H1 (cell line): ENCODE data around the gene TM9SF1. TPM values are rescaled to one million over a fixed set of nuclear protein-coding genes. Genes with fewer than 3 reads are reported as not detected.

Experiments
- CTCF ChIA-PET: fragments of 300-600 bp; sonication (Branson Sonifier 250); formaldehyde crosslinking; loops from one replicate; lab custom pipeline; 2021; ENCODE audit not compliant: partially characterized antibody; lab: Charles Lee
- POLR2A ChIA-PET: fragments of 300-600 bp; sonication (Branson Sonifier 250); formaldehyde crosslinking; loops from one replicate; lab custom pipeline; 2021; ENCODE audit warnings: inconsistent platforms; ENCODE audit not compliant: partially characterized antibody; lab: Charles Lee
- DNase-seq, 2 experiments: peaks; one replicate each; pipeline versions ENCODE4 v3.0.0 to v3.0.0-alpha.2; 2010 to 2022; ENCODE audit warnings: low spot score in 2 of 2, low read depth in 1 of 2, mixed read lengths in 1 of 2
- FAIRE-seq: peaks from 2 replicates; lab custom pipeline; 2011; peaks lifted over from hg19 to GRCh38; lab: Jason Lieb, UNC
- H2AFZ ChIP-seq: 2 replicates; pipeline ENCODE4 v1.8.1; 2012; ENCODE audit warnings: low read length, inconsistent platforms
- H2AK5ac ChIP-seq: 2 replicates; pipeline ENCODE4 v1.6.1; 2013; ENCODE audit warnings: low read depth, low read length
- H2BK120ac ChIP-seq: replicated peaks from 2 replicates; pipeline ENCODE3; 2013; ENCODE audit warnings: low read depth, low read length, inconsistent platforms
- H2BK12ac ChIP-seq: 2 replicates; pipeline ENCODE4 v1.6.1; 2013; ENCODE audit warnings: low read depth, low read length
- H2BK15ac ChIP-seq: 2 replicates; pipeline ENCODE4 v1.6.1; 2013; ENCODE audit warnings: low read length
- H2BK20ac ChIP-seq: 2 replicates; pipeline ENCODE4 v1.6.1; 2013; ENCODE audit warnings: low read length
- H2BK5ac ChIP-seq: 2 replicates; pipeline ENCODE4 v1.6.1; 2013; ENCODE audit warnings: low read depth, low read length
- H3K14ac ChIP-seq: 2 replicates; pipeline ENCODE4 v1.6.1; 2013; ENCODE audit warnings: inconsistent platforms; ENCODE audit not compliant: insufficient read length
- H3K18ac ChIP-seq: 2 replicates; pipeline ENCODE4 v1.6.1; 2013; ENCODE audit warnings: low read length; ENCODE audit errors: extremely low read depth
- H3K23ac ChIP-seq: 2 replicates; pipeline ENCODE4 v1.6.1; 2013; ENCODE audit warnings: inconsistent platforms; ENCODE audit not compliant: insufficient read length
- H3K23me2 ChIP-seq: 2 replicates; pipeline ENCODE4 v1.6.1; 2013; ENCODE audit warnings: low read depth, low read length
- H3K27ac ChIP-seq: 2 replicates; pipeline ENCODE4 v1.6.1; 2011; ENCODE audit warnings: low read depth, low read length, inconsistent platforms
- H3K27me3 ChIP-seq, 4 experiments: replicated peaks in 1 of 4; 1 replicate in 1 of 4; 2 replicates in 3 of 4; pipeline versions ENCODE4 v1.6.1 to v1.8.1; 2011 to 2013; ENCODE audit warnings: low read length in 3 of 4, mild to moderate bottlenecking in 3 of 4, inconsistent platforms in 2 of 4, mixed read lengths in 2 of 4, moderate library complexity in 1 of 4; ENCODE audit not compliant: control insufficient read depth in 3 of 4, insufficient read depth in 3 of 4; ENCODE audit errors: extremely low read depth in 1 of 4
- H3K36me3 ChIP-seq, 4 experiments: 2 replicates each; pipeline versions ENCODE4 v1.6.1 to v1.8.1; 2011 to 2013; ENCODE audit warnings: mild to moderate bottlenecking in 4 of 4, low read length in 3 of 4, moderate library complexity in 2 of 4, control low read depth in 1 of 4, inconsistent platforms in 1 of 4; ENCODE audit not compliant: insufficient read depth in 4 of 4, control insufficient read depth in 2 of 4
- H3K4ac ChIP-seq: replicated peaks from 2 replicates; pipeline ENCODE3; 2013; ENCODE audit warnings: low read length, low read depth, mixed read lengths, inconsistent platforms; ENCODE audit not compliant: insufficient read length
- H3K4me1 ChIP-seq, 4 experiments: replicated peaks in 1 of 4; 1 replicate in 1 of 4; 2 replicates in 3 of 4; pipeline versions ENCODE4 v1.6.1 to v1.8.1; 2011 to 2013; ENCODE audit warnings: low read length in 3 of 4, inconsistent platforms in 2 of 4, mixed read lengths in 1 of 4; ENCODE audit not compliant: insufficient read depth in 4 of 4, control insufficient read depth in 3 of 4
- H3K4me2 ChIP-seq, 2 experiments: 2 replicates each; pipeline versions ENCODE4 v1.6.1 to v1.8.1; 2011 to 2013; ENCODE audit warnings: low read depth in 2 of 2, low read length in 2 of 2, control low read depth in 1 of 2, inconsistent platforms in 1 of 2, mild to moderate bottlenecking in 1 of 2; ENCODE audit not compliant: insufficient read depth in 1 of 2
- H3K4me3 ChIP-seq, 4 experiments: fragments of 200-600, 300-600 bp in 1 of 4; sonication (generic), shearing (Covaris generic), sonication (Bioruptor Twin) in 1 of 4; 2 replicates each; pipeline versions ENCODE4 v1.5.1 to v1.8.1; 2011 to 2016; ENCODE audit warnings: low read length in 4 of 4, low read depth in 3 of 4, control low read depth in 2 of 4, inconsistent platforms in 2 of 4, mild to moderate bottlenecking in 2 of 4, mixed read lengths in 1 of 4, moderate library complexity in 1 of 4; ENCODE audit not compliant: insufficient read depth in 2 of 4; ENCODE audit errors: extremely low read depth in 1 of 4
- H3K56ac ChIP-seq: replicated peaks from 2 replicates; pipeline ENCODE3; 2013; ENCODE audit warnings: low read depth, mild to moderate bottlenecking, mixed read lengths, low read length, inconsistent platforms; ENCODE audit not compliant: insufficient read length
- H3K79me1 ChIP-seq: 2 replicates; pipeline ENCODE4 v1.6.1; 2013; ENCODE audit warnings: low read depth, low read length, control low read depth
- H3K79me2 ChIP-seq, 2 experiments: 2 replicates each; pipeline versions ENCODE4 v1.6.1 to v1.8.1; 2012 to 2013; ENCODE audit warnings: low read length in 2 of 2, mild to moderate bottlenecking in 2 of 2, inconsistent platforms in 1 of 2; ENCODE audit not compliant: insufficient read depth in 2 of 2, control insufficient read depth in 1 of 2
- H3K9ac ChIP-seq, 4 experiments: replicated peaks in 1 of 4; 1 replicate in 1 of 4; 2 replicates in 3 of 4; pipeline versions ENCODE4 v1.6.1 to v1.8.1; 2011 to 2013; ENCODE audit warnings: low read depth in 3 of 4, low read length in 3 of 4, control low read depth in 2 of 4, mild to moderate bottlenecking in 2 of 4, moderate library complexity in 2 of 4, inconsistent platforms in 1 of 4; ENCODE audit errors: extremely low read depth in 1 of 4
- H3K9me3 ChIP-seq, 2 experiments: 2 replicates each; pipeline versions ENCODE4 v1.6.1 to v1.8.1; 2012 to 2013; ENCODE audit warnings: mild to moderate bottlenecking in 2 of 2, moderate library complexity in 2 of 2, control low read depth in 1 of 2, inconsistent platforms in 1 of 2, low read depth in 1 of 2, low read length in 1 of 2, mixed read lengths in 1 of 2; ENCODE audit not compliant: insufficient read depth in 2 of 2
- H4K20me1 ChIP-seq, 2 experiments: replicated peaks in 1 of 2; 2 replicates each; pipeline versions ENCODE3 to v1.8.1; 2011 to 2013; ENCODE audit warnings: inconsistent platforms in 2 of 2, low read length in 2 of 2, mild to moderate bottlenecking in 1 of 2; ENCODE audit not compliant: insufficient read depth in 2 of 2, control insufficient read depth in 1 of 2
- H4K5ac ChIP-seq: 2 replicates; pipeline ENCODE4 v1.6.1; 2013; ENCODE audit warnings: low read length, low read depth, mixed read lengths, inconsistent platforms; ENCODE audit not compliant: insufficient read length
- H4K8ac ChIP-seq: 2 replicates; pipeline ENCODE4 v1.8.0; 2013; ENCODE audit warnings: mild to moderate bottlenecking, moderate library complexity, low read length, inconsistent platforms; ENCODE audit not compliant: insufficient read depth; ENCODE audit errors: extremely low read depth
- H4K91ac ChIP-seq: replicated peaks from 2 replicates; pipeline ENCODE3; 2013; ENCODE audit warnings: low read length, mixed read lengths, inconsistent platforms; ENCODE audit not compliant: insufficient read length
- CEBPB ChIP-seq: IDR thresholded peaks from 2 replicates; pipeline ENCODE4 v1.6.1; 2012; ENCODE audit warnings: low read depth, low read length
- EZH2 ChIP-seq: fragments of 200-600 bp; sonication (generic); IDR thresholded peaks from 2 replicates; pipeline ENCODE4 v1.7.1; 2012; ENCODE audit warnings: low read depth, mild to moderate bottlenecking, moderate library complexity, low read length, inconsistent platforms; ENCODE audit not compliant: severe bottlenecking
- FOSL1 ChIP-seq: IDR thresholded peaks from 2 replicates; pipeline ENCODE4 v1.6.1; 2011; ENCODE audit warnings: mild to moderate bottlenecking, low read depth, low read length, moderate library complexity; ENCODE audit not compliant: insufficient read depth
- HDAC6 ChIP-seq: IDR thresholded peaks from one replicate; pipeline ENCODE4 v1.7.1; 2012; ENCODE audit warnings: low read depth, mild to moderate bottlenecking, inconsistent platforms, low read length, moderate library complexity
- NRF1 ChIP-seq: IDR thresholded peaks from 2 replicates; pipeline ENCODE4 v1.6.1; 2011; ENCODE audit warnings: mild to moderate bottlenecking, low read depth, low read length, improper control_type of control experiment
- PHF8 ChIP-seq: fragments of 200-600 bp; sonication (generic); conservative IDR thresholded peaks from 2 replicates; pipeline ENCODE4 v1.7.1; 2012; ENCODE audit warnings: low read depth, mild to moderate bottlenecking, inconsistent platforms, low read length, moderate library complexity
- POLR2AphosphoS5 ChIP-seq: IDR thresholded peaks from 2 replicates; pipeline ENCODE4 v1.6.1; 2011; ENCODE audit warnings: low read depth, low read length
- SIRT6 ChIP-seq: IDR thresholded peaks from one replicate; pipeline ENCODE4 v1.7.1; 2012; ENCODE audit warnings: low read length, inconsistent platforms
- SIX5 ChIP-seq: IDR thresholded peaks from 2 replicates; pipeline ENCODE4 v1.6.1; 2011; ENCODE audit warnings: mild to moderate bottlenecking, low read depth, low read length
- SP1 ChIP-seq: IDR thresholded peaks from 2 replicates; pipeline ENCODE4 v1.6.1; 2011; ENCODE audit warnings: low read depth, low read length
- SP2 ChIP-seq: IDR thresholded peaks from 2 replicates; pipeline ENCODE4 v1.6.1; 2012; ENCODE audit warnings: mild to moderate bottlenecking, low read length, inconsistent platforms
- WGBS, 2 experiments: shearing (Covaris generic) in 1 of 2; methylation state at CpG; one replicate each; pipeline versions ENCODE4 v1.1.6 to v1.1.7; 2013 to 2015; ENCODE audit warnings: low lambda C conversion rate in 2 of 2, mixed read lengths in 2 of 2, inconsistent platforms in 1 of 2, low coverage in 1 of 2, missing lambda C conversion rate in 1 of 2; ENCODE audit not compliant: insufficient replicate concordance in 2 of 2, insufficient coverage in 1 of 2, insufficient read length in 1 of 2; ENCODE audit errors: extremely low coverage in 1 of 2, missing lambda C conversion rate in 1 of 2; 5-methylcytosine and 5-hydroxymethylcytosine counted together
- polyA plus RNA-seq, 7 experiments: library from polyadenylated mRNA; depleted of rRNA in 3 of 7; stranded (reverse) in 5 of 7; unstranded in 2 of 7; fragments of >200 nt in 5 of 7; fragments of 200-250 nt in 2 of 7; gene quantifications; 1 replicate in 5 of 7; 2 replicates in 1 of 7; 4 replicates in 1 of 7; pipeline versions ENCODE4 v1.2.1 to v1.2.3, GENCODE V29; 2011 to 2013; ENCODE audit warnings: missing spikeins in 2 of 7, mixed read lengths in 2 of 7
- total RNA-seq: library from RNA; stranded (reverse); fragmentation: NEBNext Ultra II Directional; extraction: Animal tissue kit (Norgen Biotek cat#: 25700); gene quantifications from 2 replicates; pipeline ENCODE4 v1.2.1, GENCODE V29; 2021
- TF ChIP-seq, protein P1 (sequence below): IDR thresholded peaks from 2 replicates; pipeline ENCODE4 v1.6.1; 2012; ENCODE audit warnings: low read length, inconsistent platforms

Gene TM9SF1
- total and polyA plus RNA-seq, 2 of the 8 experiments (the other 6 are each of a cell fraction or from before 2014, with no cell fraction given) = 22.2 to 29.2 TPM

DNA sequence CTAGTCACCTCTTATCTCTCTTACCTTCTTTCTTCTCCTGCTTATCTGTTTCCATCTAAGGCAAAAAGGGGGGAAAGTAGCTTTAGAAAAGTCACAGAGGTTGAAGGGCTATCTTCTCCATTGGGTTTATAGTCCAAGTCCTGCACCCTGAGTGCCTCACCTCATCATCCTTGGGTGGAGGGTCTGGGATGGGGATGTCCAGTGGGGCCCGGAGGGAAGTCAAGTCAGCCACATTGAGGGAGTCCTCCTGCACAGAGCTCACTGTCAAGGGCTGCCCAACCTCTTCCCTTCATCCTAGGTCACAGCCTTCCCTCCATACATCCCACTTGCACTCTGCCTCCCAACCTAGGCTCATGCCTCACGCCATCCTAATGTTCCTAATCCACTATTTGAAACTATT, 50.0 kb downstream of the TM9SF1 start:
- DNase-seq (no peak), FAIRE-seq (no peak)
- H4K20me1 ChIP-seq = peaks cover 0 to 12% of the 10 kb centered on the region in 2 experiments
- H3K79me2 ChIP-seq = peaks cover 0 to 28% of the 10 kb centered on the region in 2 experiments; a peak in 3 of 4 replicates
- peaks cover 4 to 18% (median 12%) of the 10 kb centered on the region in 4 experiments; a peak in 7 of 8 replicates for H3K36me3 ChIP-seq
- H2AFZ ChIP-seq = no peak overlapping the region
- H2BK20ac ChIP-seq = no peak overlapping the region
- H3K23ac ChIP-seq = no peak overlapping the region
- ChIA-PET POLR2A (interaction anchor here (1.3 to 9.6 kb wide), 10 partner anchors 8 to 69 kb away, joined by 3 to 86 read pairs (median 6); partner anchors contain the start of genes CHMP4A, IRF9, PSME1 and REC8), CTCF (interaction anchor here (0.8 to 3.0 kb wide), 4 partner anchors 8 to 87 kb away, joined by 3 to 9 read pairs (median 5); no protein-coding TSS in a partner anchor)
- H2BK12ac ChIP-seq = no peak overlapping the region
- H3K9ac ChIP-seq = no peak overlapping the region
- H3K27ac ChIP-seq = no peak overlapping the region
- H2BK120ac ChIP-seq = no peak overlapping the region
- H4K91ac ChIP-seq = no peak overlapping the region
- H3K23me2 ChIP-seq = peaks cover 13% of the 10 kb centered on the region
- peaks cover 0 to 10% (median 8%) of the 10 kb centered on the region in 4 experiments; a peak in 5 of 7 replicates for H3K4me1 ChIP-seq
- H3K18ac ChIP-seq = no peak overlapping the region
- no peak overlapping the region for H2BK5ac ChIP-seq
- no peaks in the 10 kb centered on the region for H3K27me3 ChIP-seq
- TF ChIP-seq POLR2AphosphoS5 = no peak
- TF ChIP-seq CEBPB = no peak
- TF ChIP-seq EZH2 = no peak
- TF ChIP-seq SIRT6 = no peak
- no peak for TF ChIP-seq HDAC6
- TF ChIP-seq PHF8 = no peak
- TF ChIP-seq SIX5 = no peak
- TF ChIP-seq NRF1 = no peak
- TF ChIP-seq FOSL1 = no peak
- TF ChIP-seq SP2 = no peak
- TF ChIP-seq, protein P1, sequence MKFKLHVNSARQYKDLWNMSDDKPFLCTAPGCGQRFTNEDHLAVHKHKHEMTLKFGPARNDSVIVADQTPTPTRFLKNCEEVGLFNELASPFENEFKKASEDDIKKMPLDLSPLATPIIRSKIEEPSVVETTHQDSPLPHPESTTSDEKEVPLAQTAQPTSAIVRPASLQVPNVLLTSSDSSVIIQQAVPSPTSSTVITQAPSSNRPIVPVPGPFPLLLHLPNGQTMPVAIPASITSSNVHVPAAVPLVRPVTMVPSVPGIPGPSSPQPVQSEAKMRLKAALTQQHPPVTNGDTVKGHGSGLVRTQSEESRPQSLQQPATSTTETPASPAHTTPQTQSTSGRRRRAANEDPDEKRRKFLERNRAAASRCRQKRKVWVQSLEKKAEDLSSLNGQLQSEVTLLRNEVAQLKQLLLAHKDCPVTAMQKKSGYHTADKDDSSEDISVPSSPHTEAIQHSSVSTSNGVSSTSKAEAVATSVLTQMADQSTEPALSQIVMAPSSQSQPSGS = no peak
- TF ChIP-seq SP1 = no peak
- no peak overlapping the region for H2AK5ac ChIP-seq
- peaks cover 6% of the 10 kb centered on the region; the same call in 1 of the 2 replicates for H3K79me1 ChIP-seq
- no peak overlapping the region for H3K4ac ChIP-seq
- WGBS, 2 experiments = 84% methylated on average over 2 of the region's 2 CpGs; no CpG with 5 or more reads in 1 of the 2 experiments
- H3K56ac ChIP-seq = no peak overlapping the region
- H4K8ac ChIP-seq = no peak overlapping the region
- H2BK15ac ChIP-seq = no peak overlapping the region
- no peaks in the 10 kb centered on the region for H3K9me3 ChIP-seq
- peak overlapping the region in 1 of 2 experiments; percentile 83; a peak in 2 of 4 replicates for H3K4me2 ChIP-seq
- H3K14ac ChIP-seq = no peak overlapping the region
- peak overlapping the region in 1 of 4 experiments; percentile 98; a peak in 1 of 8 replicates for H3K4me3 ChIP-seq
- no peak overlapping the region for H4K5ac ChIP-seq
